CD4-positive, CD25-positive, alpha-beta regulatory T cell (primary cell): Measurements from ENCODE around the gene HK1. TPM values are rescaled to one million over a fixed set of nuclear protein-coding genes. Genes with fewer than 3 reads are reported as not detected.

ENCODE experiments used
- ATAC-seq, 2 donors: fragments of 150-1000 bp; cut with Tn5 transposase; one replicate each; pipeline ENCODE4 v1.10.0; 2021; ENCODE audit warnings: low read depth in 2 of 2, moderate number of reproducible peaks in 2 of 2, moderate library complexity in 1 of 2
- DNase-seq, 3 donors: peaks; one replicate each; pipeline versions ENCODE4 v3.0.0 to v3.0.0-alpha.2; 2012 to 2022; ENCODE audit warnings: mixed read lengths in 1 of 3
- H3K27ac ChIP-seq: one replicate; pipeline ENCODE4 v1.7.0; 2013; ENCODE audit warnings: mild to moderate bottlenecking, low read length; ENCODE audit not compliant: insufficient read depth, poor library complexity, severe bottlenecking
- H3K27me3 ChIP-seq: one replicate; pipeline ENCODE4 v1.7.0; 2013; ENCODE audit warnings: low read length; ENCODE audit not compliant: control insufficient read depth, insufficient read depth
- H3K36me3 ChIP-seq: one replicate; pipeline ENCODE4 v1.7.0; 2013; ENCODE audit warnings: mild to moderate bottlenecking, low read length, moderate library complexity; ENCODE audit not compliant: control insufficient read depth, insufficient read depth
- H3K4me1 ChIP-seq: 2 replicates; pipeline ENCODE4 v1.7.0; 2013; ENCODE audit warnings: mild to moderate bottlenecking, low read length; ENCODE audit not compliant: insufficient read depth, control insufficient read depth, poor library complexity, severe bottlenecking
- H3K4me3 ChIP-seq: one replicate; pipeline ENCODE4 v1.7.0; 2013; ENCODE audit warnings: low read depth, mild to moderate bottlenecking, low read length, moderate library complexity
- H3K9me3 ChIP-seq, 2 experiments: 1 replicate in 1 of 2; 2 replicates in 1 of 2; pipeline ENCODE4 v1.7.0; 2013; ENCODE audit warnings: low read length in 2 of 2, mild to moderate bottlenecking in 1 of 2, moderate library complexity in 1 of 2; ENCODE audit not compliant: control insufficient read depth in 2 of 2
- H3K27ac Mint-ChIP-seq, 3 donors: one replicate each; pipeline ENCODE4 v1.8.0; 2020 to 2022; ENCODE audit warnings: mild to moderate bottlenecking in 3 of 3, mixed read lengths in 3 of 3, moderate library complexity in 2 of 3
- H3K27me3 Mint-ChIP-seq: one replicate; pipeline ENCODE4 v1.8.0; 2022; ENCODE audit warnings: mild to moderate bottlenecking, mixed read lengths
- H3K36me3 Mint-ChIP-seq: one replicate; pipeline ENCODE4 v1.8.0; 2020; ENCODE audit warnings: mixed read lengths
- H3K4me1 Mint-ChIP-seq, 4 donors: one replicate each; pipeline ENCODE4 v1.8.0; 2020 to 2022; ENCODE audit warnings: mixed read lengths in 4 of 4, mild to moderate bottlenecking in 1 of 4
- H3K4me3 Mint-ChIP-seq, 4 donors: one replicate each; pipeline ENCODE4 v1.8.0; 2020 to 2022; ENCODE audit warnings: mild to moderate bottlenecking in 4 of 4, mixed read lengths in 4 of 4, moderate library complexity in 3 of 4
- H3K9me3 Mint-ChIP-seq, 7 donors: one replicate each; pipeline ENCODE4 v1.8.0; 2020 to 2022; ENCODE audit warnings: mixed read lengths in 7 of 7, mild to moderate bottlenecking in 3 of 7, moderate library complexity in 2 of 7
- polyA plus RNA-seq, 4 donors: library from polyadenylated mRNA; unstranded; fragments of 300-500 nt; fragmentation: Illumina TruSeq; gene quantifications; one replicate each; pipeline ENCODE4 v1.2.3, GENCODE V29; 2021
- total RNA-seq: library from RNA; stranded (reverse); gene quantifications from one replicate; pipeline ENCODE4 v1.2.3, GENCODE V29; 2022

The HK1 gene
- total and polyA plus RNA-seq, 5 donors from 2014 or later: 86.4 to 115 (median 102) TPM

DNA sequence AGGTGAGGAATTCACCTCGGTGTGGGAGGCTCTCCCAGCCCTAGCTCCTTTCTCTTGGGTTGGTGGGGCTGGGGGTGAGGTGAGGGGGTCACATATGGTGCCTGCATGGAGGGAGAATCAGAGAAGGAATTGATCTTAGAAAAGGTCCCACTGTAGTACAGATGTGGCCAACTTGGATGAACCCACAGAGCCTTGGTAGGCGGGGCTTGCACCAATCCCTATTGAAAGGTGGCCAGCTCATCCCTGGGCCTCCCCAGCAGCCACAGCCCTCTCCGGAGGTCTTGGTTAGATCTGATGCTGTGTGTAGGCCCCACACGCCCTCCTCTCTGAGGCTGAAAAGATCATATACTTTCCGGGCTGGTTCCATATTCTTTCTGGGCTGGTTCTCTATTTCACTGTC lies 39.2 kb upstream of the HK1 start:
- H3K4me1 Mint-ChIP-seq: peaks cover 5 to 18% (median 8%) of the 10 kb centered on the region in 4 donors

GRCh38 chr10:69239816-69240434 lies 38.4 kb upstream of the HK1 start:
- H3K9me3 Mint-ChIP-seq: no peaks in the 10 kb centered on the region
- H3K36me3 Mint-ChIP-seq: peaks cover 6% of the 10 kb centered on the region
- H3K27ac ChIP-seq: no peak overlapping the region
- no peaks in the 10 kb centered on the region for H3K9me3 ChIP-seq
- ATAC-seq (no peak), DNase-seq (no peak)
- no peak overlapping the region for H3K4me3 ChIP-seq
- no peak overlapping the region for H3K4me3 Mint-ChIP-seq
- H3K27me3 ChIP-seq: no peaks in the 10 kb centered on the region
- H3K27ac Mint-ChIP-seq: no peak overlapping the region
- H3K4me1 Mint-ChIP-seq: peaks cover 3 to 12% (median 6%) of the 10 kb centered on the region in 4 donors
- peaks cover 7% of the 10 kb centered on the region for H3K4me1 ChIP-seq
- no peaks in the 10 kb centered on the region for H3K36me3 ChIP-seq
- H3K27me3 Mint-ChIP-seq: peaks cover 6% of the 10 kb centered on the region

More for the DNA sequence above, 39.2 kb upstream of the HK1 start:
- H3K27ac Mint-ChIP-seq: no peak overlapping the region
- H3K9me3 Mint-ChIP-seq: no peaks in the 10 kb centered on the region
- H3K9me3 ChIP-seq: no peaks in the 10 kb centered on the region
- DNase-seq (no peak), ATAC-seq (no peak)
- peaks cover 7% of the 10 kb centered on the region for H3K4me1 ChIP-seq
- H3K27me3 Mint-ChIP-seq: peaks cover 6% of the 10 kb centered on the region
- no peak overlapping the region for H3K27ac ChIP-seq
- no peak overlapping the region for H3K4me3 Mint-ChIP-seq
- no peaks in the 10 kb centered on the region for H3K27me3 ChIP-seq
- H3K36me3 ChIP-seq: no peaks in the 10 kb centered on the region
- no peak overlapping the region for H3K4me3 ChIP-seq
- peaks cover 6% of the 10 kb centered on the region for H3K36me3 Mint-ChIP-seq

DNA sequence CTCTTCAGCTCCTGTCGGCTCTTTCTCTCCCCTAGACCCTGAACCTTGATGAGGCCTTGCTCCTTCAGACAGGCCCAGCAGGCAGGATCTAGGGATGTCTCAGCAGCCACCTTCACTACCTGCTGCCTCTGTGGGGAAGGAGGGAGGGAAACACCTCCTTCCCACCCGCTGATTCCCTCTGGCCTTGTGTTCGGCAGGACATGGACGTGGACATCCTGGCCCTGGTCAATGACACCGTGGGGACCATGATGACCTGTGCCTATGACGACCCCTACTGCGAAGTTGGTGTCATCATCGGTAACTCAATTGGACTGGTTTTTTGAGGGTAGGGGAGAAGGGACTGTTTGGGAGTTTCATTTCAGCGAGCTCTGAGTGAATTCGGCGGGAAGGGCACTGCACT lies 37.8 kb upstream of the HK1 start:
- H3K27me3 ChIP-seq: no peaks in the 10 kb centered on the region
- H3K4me1 ChIP-seq: peaks cover 7% of the 10 kb centered on the region
- Mint-ChIP-seq H3K4me1 (peaks cover 3 to 8% (median 6%) of the 10 kb centered on the region in 4 donors), H3K27me3 (peaks cover 6% of the 10 kb centered on the region), H3K9me3 (no peaks in the 10 kb centered on the region), H3K27ac (no peak overlapping the region), H3K4me3 (no peak overlapping the region), H3K36me3 (peaks cover 6% of the 10 kb centered on the region)
- no peaks in the 10 kb centered on the region for H3K9me3 ChIP-seq
- H3K36me3 ChIP-seq: no peaks in the 10 kb centered on the region
- no peak overlapping the region for H3K27ac ChIP-seq
- no peak for ATAC-seq
- H3K4me3 ChIP-seq: no peak overlapping the region
- DNase-seq: no peak

GRCh38 chr10:69241575-69241974 lies 36.7 kb upstream of the HK1 start:
- H3K27ac ChIP-seq: no peak overlapping the region
- peaks cover 3 to 6% (median 5%) of the 10 kb centered on the region in 4 donors for H3K4me1 Mint-ChIP-seq
- no peak overlapping the region for H3K4me3 ChIP-seq
- H3K27ac Mint-ChIP-seq: no peak overlapping the region
- no peak overlapping the region for H3K4me3 Mint-ChIP-seq
- H3K4me1 ChIP-seq: peaks cover 7% of the 10 kb centered on the region
- no peaks in the 10 kb centered on the region for H3K9me3 ChIP-seq
- H3K9me3 Mint-ChIP-seq: no peaks in the 10 kb centered on the region
- H3K27me3 Mint-ChIP-seq: peaks cover 6% of the 10 kb centered on the region
- no peak for DNase-seq
- H3K27me3 ChIP-seq: no peaks in the 10 kb centered on the region
- no peak for ATAC-seq
- H3K36me3 ChIP-seq: no peaks in the 10 kb centered on the region
- peaks cover 6% of the 10 kb centered on the region for H3K36me3 Mint-ChIP-seq

GRCh38 chr10:69242040-69242851 lies 36.0 kb upstream of the HK1 start:
- Mint-ChIP-seq H3K27ac (no peak overlapping the region), H3K4me1 (peaks cover 3 to 6% (median 5%) of the 10 kb centered on the region in 4 donors), H3K9me3 (no peaks in the 10 kb centered on the region), H3K36me3 (peaks cover 6% of the 10 kb centered on the region), H3K27me3 (peaks cover 5% of the 10 kb centered on the region), H3K4me3 (no peak overlapping the region)
- no peak for ATAC-seq
- Histone ChIP-seq H3K36me3 (no peaks in the 10 kb centered on the region), H3K4me3 (no peak overlapping the region), H3K9me3 (no peaks in the 10 kb centered on the region), H3K27ac (no peak overlapping the region), H3K27me3 (no peaks in the 10 kb centered on the region), H3K4me1 (peaks cover 6% of the 10 kb centered on the region)
- no peak for DNase-seq

GRCh38 chr10:69242852-69243212 lies 35.5 kb upstream of the HK1 start:
- no peaks in the 10 kb centered on the region for H3K27me3 ChIP-seq
- DNase-seq (no peak), ATAC-seq (no peak)
- peaks cover 9% of the 10 kb centered on the region for H3K36me3 Mint-ChIP-seq
- H3K27ac ChIP-seq: no peak overlapping the region
- no peak overlapping the region for H3K4me3 Mint-ChIP-seq
- H3K36me3 ChIP-seq: no peaks in the 10 kb centered on the region
- H3K4me3 ChIP-seq: no peak overlapping the region
- no peaks in the 10 kb centered on the region for H3K9me3 Mint-ChIP-seq
- H3K9me3 ChIP-seq: no peaks in the 10 kb centered on the region
- H3K4me1 ChIP-seq: peaks cover under 1% of the 10 kb centered on the region
- H3K4me1 Mint-ChIP-seq: peaks cover 0 to under 1% (median under 1%) of the 10 kb centered on the region in 4 donors
- no peak overlapping the region for H3K27ac Mint-ChIP-seq
- H3K27me3 Mint-ChIP-seq: no peaks in the 10 kb centered on the region

DNA sequence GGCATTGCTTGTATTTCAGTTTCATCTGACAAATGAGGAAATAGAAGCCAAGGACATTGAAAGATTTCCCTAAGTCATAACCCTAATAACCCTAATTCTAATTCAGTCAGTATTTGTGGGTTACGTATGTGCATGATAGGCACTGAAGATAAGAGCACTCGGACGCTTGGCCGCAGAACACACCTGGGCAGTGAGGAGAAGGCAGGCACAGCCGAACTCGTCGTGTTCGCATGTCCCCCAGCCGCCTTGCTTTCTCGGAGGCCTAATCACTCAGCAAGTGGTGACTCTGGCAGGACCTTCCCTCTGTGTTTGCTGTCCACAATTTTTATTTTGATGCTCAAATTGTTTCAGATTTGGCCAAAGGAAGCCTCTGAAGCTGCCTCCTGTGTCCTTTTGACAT lies 34.5 kb upstream of the HK1 start:
- H3K4me3 Mint-ChIP-seq: no peak overlapping the region
- DNase-seq (no peak), ATAC-seq (no peak)
- no peaks in the 10 kb centered on the region for H3K27me3 Mint-ChIP-seq
- H3K4me1 ChIP-seq: no peaks in the 10 kb centered on the region
- H3K36me3 ChIP-seq: no peaks in the 10 kb centered on the region
- no peaks in the 10 kb centered on the region for H3K27me3 ChIP-seq
- no peak overlapping the region for H3K27ac Mint-ChIP-seq
- no peak overlapping the region for H3K4me3 ChIP-seq
- H3K9me3 Mint-ChIP-seq: no peaks in the 10 kb centered on the region
- H3K4me1 Mint-ChIP-seq: no peaks in the 10 kb centered on the region
- H3K9me3 ChIP-seq: no peaks in the 10 kb centered on the region
- no peak overlapping the region for H3K27ac ChIP-seq
- peaks cover 10% of the 10 kb centered on the region for H3K36me3 Mint-ChIP-seq

DNA sequence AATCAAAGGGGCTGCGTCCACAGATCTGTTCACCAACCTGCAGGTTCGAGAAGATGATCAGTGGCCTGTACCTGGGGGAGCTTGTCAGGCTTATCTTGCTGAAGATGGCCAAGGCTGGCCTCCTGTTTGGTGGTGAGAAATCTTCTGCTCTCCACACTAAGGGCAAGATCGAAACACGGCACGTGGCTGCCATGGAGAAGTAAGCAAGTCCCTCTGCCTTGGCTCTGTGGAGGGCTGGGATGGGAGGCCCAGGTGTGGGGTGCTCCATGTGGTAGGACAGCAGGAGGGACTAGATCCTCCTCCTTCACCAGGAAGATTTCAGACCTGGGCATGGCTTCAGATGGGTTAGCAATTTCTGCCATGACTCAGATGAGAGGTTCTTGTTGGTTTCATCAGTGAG lies 32.3 kb upstream of the HK1 start:
- Histone ChIP-seq H3K36me3 (no peaks in the 10 kb centered on the region), H3K4me1 (no peaks in the 10 kb centered on the region), H3K4me3 (no peak overlapping the region), H3K9me3 (no peaks in the 10 kb centered on the region), H3K27ac (no peak overlapping the region), H3K27me3 (no peaks in the 10 kb centered on the region)
- Mint-ChIP-seq H3K4me1 (no peaks in the 10 kb centered on the region), H3K36me3 (peaks cover 4% of the 10 kb centered on the region), H3K27me3 (peaks cover 4% of the 10 kb centered on the region), H3K9me3 (no peaks in the 10 kb centered on the region), H3K27ac (no peak overlapping the region), H3K4me3 (no peak overlapping the region)
- ATAC-seq (no peak), DNase-seq (no peak)
